Hematopoietic multipotent progenitor cell treated with erythropoietin and hydrocortisone succinate and interleukin-3 and kit ligand, for 17 days (in vitro differentiated cells): Measurements from ENCODE around the gene SH3TC2.
"Not testable (repeated sequence)": the region's sequence is repeated elsewhere in the genome, so short reads cannot be mapped to it uniquely, and the experiment has no call there.

Experiments
- DNase-seq: peaks from one replicate; pipeline ENCODE4 v3.0.0-alpha.2; 2015; ENCODE audit warnings: low spot score

The SH3TC2 gene

DNA sequence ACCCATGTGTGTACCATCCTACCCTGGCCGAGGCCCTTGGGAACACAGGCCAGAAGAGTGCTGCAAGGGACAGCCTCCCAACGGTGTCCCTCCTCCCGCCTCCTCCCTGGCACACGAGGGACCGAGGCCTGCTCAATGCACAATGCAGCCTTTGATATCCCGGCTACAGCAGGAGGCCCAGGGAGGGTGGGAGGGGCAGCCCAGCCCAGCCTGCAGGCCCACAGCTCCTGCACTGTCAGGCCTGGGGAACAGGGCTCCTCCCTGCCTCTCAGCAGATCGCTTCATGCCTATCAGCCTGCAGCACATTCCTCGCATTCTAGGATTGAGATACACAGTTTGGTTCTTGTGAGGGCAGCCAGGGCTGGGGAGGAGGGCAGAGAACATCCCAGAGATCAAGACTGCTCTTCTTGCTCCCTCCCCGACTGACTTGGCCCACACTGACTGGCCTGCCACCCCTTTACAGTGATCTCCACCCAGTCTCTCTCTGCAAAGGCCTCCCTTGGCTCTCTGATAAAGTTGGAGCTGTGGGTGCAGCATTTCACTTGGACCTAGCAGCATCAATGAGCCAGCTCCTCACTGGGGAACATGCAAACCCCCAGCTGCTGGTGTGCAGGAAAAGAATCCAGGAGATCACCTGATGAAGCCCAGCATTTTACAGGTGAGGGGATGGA lies at the start of gene SH3TC2:
SH3TC2 (minus strand) TSS at position 46 of the 671 bp plus-strand sequence; CDS start at position 6, 40 bp downstream.
- peak; percentile 77 for DNase-seq

DNA sequence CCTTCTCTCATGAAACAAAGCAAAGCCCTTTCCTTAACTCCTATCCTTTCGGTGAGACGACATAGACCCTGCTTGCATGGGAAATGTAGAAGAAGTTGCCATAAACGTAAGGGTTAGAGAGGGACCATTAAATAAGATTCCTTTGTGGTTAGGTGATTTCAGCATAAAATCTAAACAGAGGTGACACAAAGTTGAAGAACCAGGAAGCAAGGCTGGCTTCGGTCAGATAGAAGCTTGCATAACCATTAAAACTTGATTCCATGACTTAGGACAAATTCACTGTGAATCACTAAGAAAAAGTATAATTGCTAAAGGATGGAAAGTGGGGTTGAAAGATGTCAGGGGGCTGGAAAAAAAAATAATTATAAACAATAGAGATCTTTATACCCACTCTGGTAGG lies 47.5 kb upstream of the SH3TC2 start:
- no peak for DNase-seq

DNA sequence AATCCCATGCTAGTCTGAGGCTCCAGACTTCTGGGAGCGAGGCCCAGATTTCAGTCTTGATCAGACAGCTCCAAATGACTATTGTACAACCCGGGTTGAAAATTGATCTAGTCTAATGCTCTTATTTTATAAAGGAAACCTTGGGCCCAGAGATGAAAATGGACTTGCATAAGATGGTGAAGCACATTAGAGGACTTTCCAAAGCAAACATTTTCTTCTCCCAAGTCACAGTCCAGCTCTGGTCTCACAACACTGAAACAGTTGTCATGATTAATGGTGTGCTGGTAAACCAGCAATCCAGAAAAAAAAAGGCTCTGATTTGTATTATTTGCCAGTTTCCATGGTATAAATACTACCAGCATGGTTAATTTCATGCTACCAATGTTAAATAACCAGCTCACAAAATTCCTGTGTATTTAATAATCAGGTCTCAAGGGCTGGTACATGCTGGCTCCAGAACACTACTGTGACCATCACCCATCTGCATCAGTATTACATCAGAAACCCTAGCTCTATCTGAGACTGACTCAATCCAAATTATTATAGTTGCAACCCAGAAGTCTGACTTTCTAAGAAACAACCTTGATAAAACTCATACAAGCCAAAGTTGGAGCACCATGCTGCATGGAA lies 45.9 kb upstream of the SH3TC2 start:
- no peak for DNase-seq

DNA sequence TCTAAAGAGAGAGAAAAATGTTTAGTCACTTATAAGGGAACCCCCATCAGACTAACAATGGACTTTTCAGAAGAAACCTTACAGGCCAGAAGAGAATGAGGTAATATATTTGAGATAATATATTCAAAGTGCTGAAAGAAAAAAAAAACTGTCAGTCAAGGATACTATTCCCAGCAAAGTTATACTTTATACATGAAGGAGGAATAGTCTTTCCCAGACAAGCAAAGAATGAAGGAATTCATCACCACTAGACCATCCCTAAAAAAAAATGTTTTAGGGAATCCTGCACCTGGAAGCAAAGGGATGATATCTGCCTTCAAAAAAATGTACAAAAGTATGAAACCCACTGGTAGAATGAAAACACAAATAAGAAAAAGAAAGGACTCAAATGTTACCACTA lies 37.5 kb upstream of the SH3TC2 start:
- DNase-seq, result no peak

DNA sequence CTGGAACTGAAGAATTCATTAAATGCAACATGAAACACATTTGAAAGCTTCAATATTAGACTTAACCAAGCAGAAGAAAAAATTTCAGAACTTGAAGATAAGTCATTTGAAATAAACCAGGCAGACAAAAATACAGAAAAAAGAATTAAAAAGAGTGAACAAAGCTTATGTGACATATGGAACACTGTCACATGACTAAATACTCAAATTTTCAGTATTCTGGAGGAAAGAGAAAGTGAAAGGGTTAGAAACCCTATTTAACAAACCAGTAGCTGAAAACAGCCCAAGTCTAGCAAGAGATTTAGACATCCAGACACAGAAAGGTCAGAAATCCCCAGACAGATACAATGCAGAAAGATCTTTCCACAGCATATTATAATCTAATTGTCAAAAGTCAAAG lies 37.1 kb upstream of the SH3TC2 start:
- DNase-seq, result no peak

DNA sequence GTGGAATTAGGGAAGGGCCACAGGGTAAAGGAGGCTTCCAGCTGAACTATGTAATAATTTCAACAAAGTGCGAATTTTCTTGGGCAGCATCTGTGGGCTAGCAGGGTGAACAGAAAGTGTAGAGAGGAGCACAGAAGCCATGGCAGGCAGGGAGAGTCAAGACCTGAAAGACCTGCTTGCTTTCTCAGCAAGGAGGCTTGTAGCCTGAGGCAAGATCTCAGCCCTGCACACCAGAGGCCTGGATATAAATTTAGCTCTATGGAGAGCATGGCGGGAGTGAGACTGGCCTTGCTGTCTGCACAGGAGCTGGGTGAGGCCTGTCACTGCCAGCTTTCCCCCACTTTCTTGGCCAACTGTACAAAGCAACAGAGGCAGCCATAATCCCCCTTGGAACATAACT lies 32.1 kb upstream of the SH3TC2 start:
- DNase-seq, result no peak

DNA sequence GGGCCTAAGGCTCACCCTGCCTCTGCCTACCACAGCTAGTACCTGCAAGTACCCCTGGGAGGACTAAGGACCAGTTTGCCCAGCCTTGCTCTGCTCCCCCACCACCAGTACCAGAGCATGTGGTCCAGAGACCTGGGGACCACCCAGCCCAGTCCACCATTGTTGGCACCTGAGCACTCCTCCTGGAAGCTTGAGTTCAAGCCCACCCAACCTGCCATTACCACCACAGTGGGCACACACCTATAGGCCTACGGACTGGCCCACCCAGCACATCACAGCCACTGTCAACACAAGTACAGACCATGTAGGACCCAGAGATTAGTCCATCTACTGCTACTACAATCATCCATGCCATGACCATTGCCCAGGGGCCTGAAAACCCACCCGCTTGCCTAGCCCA lies 30.8 kb upstream of the SH3TC2 start:
- DNase-seq, result no peak

DNA sequence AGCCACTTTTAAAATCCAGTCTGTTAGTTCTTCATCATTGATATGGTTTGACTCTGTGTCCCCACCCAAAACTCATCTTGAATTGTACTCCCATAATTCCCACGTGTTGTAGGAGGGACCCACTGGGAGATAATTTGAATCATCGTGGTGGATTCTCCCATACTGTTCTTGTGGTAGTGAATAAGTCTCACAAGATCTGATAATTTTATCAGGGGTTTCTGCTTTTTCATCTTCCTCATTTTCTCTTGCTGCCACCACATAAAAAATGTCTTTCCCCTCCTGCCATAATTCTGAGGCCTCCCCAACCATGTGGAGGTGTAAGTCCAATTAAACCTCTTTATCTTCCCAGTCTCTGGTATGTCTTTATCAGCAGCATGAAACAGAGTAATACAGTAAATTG lies 26.9 kb upstream of the SH3TC2 start:
- DNase-seq, result no peak

DNA sequence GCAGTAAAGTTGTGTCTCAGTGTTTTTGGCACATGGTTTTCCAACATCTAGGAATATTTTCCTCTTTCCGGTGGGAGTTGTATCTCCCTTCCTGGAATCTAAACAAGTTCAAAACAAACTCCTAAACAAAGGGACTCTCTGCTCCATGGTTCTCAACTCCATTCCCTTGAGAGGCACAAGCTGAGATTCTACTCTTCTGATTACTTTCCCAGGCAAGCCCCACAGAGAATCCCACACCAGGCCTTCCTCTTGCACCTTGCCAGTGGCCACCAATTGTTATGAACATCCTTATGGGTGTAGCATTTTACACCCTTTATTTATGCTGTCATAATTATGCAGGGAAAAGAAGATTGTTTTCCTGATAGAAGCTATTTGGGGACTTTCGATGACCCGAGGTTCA lies 25.8 kb upstream of the SH3TC2 start:
- no peak for DNase-seq

DNA sequence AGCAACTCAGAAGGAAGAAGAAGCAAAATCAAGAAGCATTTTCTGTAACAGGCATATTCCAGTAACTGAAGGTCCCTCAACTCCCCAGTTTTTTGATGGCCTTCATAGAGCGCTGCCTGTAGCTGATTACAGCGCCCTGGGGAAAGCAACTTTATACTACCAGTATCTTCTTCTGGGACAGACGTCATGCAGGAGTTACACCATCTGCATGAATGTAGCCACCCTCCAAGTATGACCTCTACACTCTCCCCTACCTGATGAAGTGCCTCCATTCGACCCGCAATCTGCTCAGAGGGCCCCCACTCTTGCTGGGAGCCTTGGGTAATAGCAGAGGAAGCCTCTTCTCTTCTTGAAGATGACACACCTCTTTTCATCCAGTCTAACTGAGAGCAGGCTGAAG lies 21.0 kb upstream of the SH3TC2 start:
- no peak for DNase-seq

DNA sequence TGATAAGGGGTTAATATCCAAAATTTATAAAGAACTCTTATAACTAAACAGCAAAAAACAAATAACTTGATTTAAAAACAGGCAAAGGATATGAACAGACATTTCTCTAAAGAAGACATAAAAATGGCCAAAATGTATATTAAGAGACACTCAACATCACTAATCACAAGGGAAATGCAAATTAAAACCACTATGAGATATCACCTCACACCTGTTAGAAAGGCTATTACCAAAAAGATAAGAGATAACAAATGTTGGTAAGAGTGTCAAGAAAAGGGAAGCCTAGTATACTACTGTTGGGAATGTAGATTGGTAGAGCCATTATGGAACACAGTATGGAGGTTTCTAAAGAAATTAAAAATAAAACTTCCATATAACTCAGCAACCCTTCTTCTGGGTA lies 19.4 kb upstream of the SH3TC2 start:
- DNase-seq, result no peak

DNA sequence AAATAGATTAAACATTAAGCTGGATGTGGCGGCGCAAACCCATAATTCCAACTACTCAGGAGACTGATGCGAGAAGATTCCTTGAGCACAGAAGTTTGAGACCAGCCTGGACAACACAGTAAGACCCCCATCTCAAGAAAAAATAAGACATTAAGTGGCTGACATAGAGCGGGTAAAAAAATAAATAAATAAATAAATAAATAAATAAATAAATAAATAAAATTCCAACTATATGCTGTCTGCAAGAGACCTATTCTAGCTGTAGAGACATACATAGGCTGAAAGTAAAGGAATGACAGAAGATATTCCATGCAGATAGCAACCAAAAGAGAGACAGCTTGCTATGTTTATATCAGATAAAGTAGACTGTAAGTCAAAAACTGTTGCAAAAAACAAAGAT lies 17.4 kb upstream of the SH3TC2 start:
- no peak for DNase-seq

DNA sequence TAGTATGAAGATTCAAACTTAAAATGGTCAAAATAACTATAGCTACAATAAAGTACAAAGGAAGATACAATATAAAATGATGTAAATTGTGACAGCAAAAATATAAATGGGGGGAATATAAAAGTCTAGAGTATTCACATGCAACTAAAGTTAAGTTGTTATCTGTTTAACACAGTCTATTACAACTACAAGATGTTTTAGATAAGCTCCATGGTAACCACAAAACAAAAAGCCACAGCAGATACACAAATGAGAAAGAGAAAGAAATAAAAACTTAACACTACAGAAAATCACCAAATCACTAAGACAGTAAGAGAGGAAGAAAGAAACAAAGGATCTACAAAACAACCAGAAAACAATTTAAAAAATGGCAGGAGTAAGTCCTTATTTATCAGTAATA lies 17.0 kb upstream of the SH3TC2 start:
- no peak for DNase-seq

DNA sequence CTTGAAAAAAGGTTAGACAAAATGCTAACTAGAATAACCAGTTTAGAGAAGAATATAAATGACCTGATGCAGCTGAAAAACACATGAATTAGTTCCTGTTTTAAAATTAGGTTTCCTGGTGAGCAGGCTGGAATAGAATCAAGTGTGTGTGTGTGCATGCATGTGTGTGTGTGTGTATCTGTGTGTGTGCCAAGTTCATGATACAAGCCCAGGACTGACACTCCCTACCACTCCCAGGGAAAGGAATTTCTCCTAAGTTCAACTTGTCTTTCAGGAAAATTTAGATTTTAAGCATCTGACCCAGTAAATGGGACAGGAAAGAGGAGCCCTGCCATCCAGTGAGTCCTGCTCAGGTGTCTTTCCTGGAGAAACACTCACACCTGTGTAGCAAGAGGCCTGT lies 11.2 kb upstream of the SH3TC2 start:
- not testable (repeated sequence) for DNase-seq

DNA sequence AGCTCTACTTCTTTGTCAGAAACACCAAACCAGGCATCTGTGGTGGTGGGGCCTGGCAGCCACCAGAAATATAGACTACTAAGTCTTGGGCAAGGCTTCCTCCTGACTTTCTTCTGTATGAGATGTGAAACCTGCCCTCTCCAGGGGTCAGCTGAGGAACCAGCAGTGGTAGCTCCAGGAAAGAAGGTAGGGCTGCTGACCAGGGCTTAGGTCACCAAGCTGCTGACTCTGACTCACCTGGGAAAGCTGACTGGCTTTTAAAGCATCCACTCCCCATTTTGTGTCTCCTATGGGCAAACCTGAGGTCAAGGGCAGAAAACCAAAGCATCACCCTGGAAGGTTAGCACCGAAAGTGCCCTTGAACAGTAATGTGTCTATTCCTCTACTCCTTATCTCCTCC lies 10.4 kb upstream of the SH3TC2 start:
- no peak for DNase-seq

DNA sequence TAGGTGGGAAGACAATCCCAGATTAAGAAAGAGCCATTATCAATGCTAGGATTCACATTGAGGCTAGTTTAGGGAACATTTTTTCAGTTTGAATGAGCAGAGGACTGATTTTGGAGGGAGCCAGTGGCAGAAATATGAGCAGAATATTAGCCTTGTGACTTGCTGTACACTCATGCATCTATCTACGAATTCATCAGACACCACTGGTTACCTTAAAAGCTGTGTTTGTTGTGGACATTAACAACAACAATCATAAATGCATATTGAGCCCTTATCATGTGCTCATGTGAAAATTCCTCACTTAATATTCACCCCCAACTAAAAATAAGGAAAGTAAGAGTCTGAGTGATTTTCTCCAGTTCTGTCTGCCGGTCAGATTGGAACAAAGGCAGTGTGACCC lies 9.9 kb upstream of the SH3TC2 start:
- no peak for DNase-seq

DNA sequence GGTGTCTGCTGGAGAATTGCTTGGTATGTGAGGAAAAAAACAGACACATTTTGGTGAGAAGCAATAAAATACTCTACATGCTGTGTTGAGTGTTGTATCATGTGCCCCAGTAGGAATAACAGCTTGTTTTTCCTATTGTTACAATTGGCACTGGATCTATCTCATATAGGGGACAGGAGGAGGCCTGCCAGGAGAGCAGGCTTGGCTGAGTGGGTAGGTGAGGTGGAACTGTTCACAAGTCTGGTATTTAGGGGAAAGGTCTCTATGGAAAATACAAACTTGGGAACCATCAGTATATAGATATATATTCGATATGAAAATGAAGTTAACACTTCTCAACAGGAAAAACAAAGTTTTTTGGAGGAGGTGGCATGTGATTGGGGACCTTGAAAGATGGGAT lies 9.5 kb upstream of the SH3TC2 start:
- DNase-seq, result no peak

DNA sequence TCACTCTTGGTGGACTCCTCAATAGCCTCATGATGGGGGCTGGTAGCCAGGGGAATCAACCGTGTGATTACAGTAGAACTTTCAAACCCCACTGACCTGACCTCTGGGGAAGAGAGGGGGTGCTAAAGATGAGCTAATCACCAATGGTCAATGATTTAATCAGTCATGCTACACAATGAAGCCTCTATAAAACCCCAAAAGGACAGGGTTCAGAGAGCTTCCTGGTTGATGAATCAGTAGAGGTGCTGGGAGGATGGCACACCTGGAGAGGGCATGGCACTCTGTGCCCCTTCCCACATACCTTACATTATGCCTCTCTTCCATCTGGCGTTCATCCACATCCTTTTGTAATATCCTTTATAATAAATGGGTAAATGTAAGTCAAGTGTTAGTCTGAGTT lies 8.9 kb upstream of the SH3TC2 start:
- DNase-seq, result no peak

DNA sequence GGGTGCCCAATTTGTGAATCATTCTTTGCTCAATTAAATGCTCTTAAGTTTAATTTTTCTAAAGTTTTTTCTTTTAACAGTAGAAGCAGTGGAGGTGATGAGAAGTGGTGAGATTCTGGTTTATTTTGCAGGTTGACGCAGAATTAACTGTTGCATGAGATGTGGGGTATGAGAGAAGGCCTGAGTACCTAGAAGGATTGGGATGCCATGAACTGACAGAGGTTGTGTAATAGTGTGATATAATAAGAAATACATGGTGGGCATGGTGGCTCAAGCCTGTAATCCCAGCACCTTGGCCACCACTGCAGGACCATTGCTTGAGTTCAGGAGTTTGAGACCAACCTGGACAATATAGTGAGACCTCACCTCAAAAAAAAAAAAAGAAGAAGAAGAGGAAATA lies 8.4 kb upstream of the SH3TC2 start:
- DNase-seq, result no peak

DNA sequence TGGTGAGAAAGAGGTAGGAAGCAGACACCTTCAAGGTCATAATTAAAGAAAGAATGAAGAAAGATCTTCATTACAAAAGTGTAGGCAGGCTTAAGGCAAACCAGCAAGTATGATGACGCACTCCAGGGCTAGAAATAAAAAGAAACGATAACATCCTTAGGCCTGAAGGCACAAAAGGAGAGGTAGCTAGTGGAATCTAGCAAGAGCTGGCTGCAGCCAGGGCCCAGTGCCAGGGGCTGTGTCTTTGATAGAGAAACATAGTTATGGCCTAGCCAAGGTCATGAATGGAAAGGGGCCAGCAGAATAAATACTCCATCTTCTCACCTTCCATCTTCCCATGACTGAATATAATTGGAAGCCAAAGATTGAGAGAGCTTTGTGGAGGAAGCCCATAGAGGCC lies 6.8 kb upstream of the SH3TC2 start:
- no peak for DNase-seq

DNA sequence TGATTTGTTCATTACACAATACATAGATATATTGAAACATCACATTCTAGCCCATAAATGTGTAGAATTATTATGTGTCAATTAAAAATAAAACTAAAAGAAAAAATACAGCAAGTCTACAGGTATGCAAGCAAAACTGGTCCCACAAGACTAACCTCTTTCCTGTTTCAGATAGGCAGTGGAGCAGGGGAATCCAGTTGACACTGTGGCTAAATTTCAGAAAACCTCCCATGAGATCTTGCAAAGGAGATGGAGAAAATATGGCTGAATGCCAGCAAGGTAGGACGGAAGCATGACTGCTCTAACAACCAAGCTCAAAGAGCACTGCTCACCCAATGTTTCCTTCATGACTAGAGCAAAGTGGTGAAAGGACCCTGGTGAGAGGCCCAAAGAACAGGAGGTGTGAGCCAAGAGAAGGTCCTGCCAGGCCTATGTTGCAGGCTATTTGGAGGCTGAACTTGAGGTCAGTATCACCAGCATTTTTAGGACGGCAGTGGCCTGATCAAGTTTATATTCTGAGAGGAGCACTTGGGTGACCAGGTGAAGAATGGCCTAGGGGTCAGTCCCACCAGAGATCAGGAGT lies 1.1 kb upstream of the SH3TC2 start:
- DNase-seq, result peak; percentile 30

DNA sequence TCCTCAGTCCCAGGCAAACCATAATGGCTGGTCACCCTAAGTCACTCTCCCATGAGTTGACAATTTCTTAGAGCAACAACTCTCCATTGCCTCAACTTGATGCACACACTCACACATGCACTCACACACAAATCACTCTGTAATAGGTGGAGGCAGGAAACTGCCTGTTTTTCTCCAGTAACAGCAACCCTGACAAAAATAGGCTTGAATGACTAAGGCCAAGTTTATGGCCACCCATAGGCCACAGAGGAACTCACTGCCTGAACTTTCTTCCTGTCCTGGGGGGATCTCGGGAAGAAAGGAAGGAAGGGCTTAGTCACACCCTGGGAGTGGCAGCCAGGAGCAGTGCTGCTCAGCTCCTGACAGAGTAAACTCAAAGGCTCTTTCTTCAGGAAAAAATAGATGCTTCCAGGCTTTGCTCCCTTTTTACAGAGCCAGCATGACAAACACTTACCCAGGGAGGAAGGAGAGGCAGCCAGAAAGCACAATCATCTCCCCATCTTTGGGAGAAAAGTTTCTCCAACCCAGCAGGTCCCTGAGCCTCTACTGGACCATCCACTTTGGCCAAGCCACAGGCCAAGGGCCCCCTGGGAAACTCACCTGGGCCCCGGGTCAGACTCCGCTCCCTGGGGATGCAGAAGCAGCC lies 368 bp downstream of the SH3TC2 start:
- peak; percentile 55 for DNase-seq

DNA sequence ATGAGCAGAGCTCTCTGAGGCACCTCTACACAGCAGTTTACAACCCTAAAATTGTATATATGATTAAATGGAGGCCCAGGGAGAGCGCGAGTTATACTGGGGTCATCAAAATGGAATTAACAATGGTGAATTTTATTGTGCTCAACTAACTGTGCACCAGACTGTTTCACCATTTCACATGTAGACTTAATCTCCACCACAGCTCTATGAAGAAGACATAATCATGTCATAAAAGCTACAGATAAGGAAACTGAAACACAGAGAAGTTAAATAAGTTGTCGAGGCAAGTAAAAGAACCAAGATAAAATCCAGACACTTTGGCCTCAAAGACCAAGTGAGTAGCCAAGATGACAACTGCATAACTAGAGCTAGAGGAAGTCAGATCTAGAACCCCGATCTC lies 1.5 kb downstream of the SH3TC2 start:
- peak; percentile 27 for DNase-seq
